Fibroblast of the conjunctiva (primary cell): ENCODE measurements around the gene QTRT2.

Experiments
- DNase-seq: peaks from one replicate; pipeline ENCODE4 v3.0.0-alpha.2; 2010; ENCODE audit warnings: low read depth

Gene QTRT2

DNA sequence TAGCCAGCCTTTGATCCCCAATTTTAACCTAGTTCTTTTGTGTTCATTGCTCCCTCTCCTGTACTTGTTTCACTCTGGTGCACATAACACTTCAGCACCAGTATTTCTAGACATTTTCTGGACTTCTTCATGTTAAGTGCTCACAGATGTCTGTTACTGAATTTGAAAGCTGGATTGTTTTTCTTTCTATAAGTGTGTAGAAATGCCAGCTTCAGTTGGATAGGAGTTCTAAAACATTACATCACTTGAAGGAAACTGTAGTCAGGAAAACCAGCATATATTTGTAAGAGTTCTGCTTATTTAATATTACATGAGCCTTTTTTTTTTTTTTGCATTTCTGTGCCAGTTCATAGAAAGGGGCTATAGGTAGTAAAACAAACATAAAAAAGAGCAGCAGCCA is 21.6 kb downstream of the QTRT2 start:
- DNase-seq: peak; percentile 35

DNA sequence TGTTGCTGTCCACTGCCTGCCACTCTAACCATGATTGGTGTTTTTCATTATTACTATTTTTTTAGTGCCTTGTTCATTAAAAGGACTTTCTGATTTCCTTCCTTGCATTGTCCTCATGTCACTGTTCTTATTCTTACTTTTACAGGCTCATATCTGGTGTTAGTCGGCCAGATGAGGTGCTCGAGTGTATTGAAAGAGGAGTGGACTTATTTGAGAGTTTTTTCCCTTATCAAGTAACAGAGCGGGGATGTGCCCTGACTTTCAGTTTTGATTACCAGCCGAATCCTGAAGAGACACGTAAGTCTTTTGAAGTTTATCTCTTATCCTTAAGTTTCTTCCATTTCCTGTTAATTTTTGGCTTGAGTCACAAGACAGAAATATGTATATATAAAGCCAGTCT is 23.2 kb downstream of the QTRT2 start:
- no peak for DNase-seq

DNA sequence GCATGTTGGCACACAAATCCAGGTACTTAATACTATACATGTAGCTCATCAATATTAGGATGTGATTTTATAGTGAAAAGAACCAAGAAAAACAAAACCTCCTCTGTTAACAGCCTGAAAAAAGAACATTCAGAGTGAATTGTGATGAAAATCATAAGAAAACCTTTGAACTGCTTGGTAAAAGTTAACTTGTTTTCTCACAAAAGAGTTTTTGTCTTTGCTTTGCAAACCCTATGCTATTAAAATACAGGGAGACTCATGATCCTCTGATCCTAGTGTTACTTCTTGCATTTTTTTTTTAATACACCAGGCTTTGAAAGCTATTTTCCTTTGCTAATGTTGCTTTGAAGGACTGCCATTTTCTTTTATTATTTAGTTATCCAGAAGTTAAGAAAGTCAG is 23.7 kb downstream of the QTRT2 start:
- no peak for DNase-seq

DNA sequence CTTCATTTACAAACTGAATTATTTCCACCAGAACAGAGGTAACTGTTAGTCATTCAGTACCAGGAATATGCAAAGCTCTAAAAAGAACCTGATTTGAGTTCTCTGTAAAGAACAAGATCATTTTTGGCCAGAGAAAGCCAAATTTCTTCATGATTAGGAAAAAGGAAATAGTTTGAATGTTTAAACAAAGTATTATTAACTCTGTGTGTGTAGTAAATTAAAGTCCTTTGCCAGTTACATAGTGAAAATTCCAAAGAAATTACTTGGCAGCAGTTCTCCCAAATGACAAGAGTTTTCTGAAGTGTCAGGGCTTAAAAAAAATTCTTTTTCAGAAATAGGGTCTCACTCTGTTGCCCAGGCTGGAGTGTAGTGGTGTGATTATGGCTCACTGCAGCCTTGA is 24.5 kb downstream of the QTRT2 start:
- DNase-seq: no peak

DNA sequence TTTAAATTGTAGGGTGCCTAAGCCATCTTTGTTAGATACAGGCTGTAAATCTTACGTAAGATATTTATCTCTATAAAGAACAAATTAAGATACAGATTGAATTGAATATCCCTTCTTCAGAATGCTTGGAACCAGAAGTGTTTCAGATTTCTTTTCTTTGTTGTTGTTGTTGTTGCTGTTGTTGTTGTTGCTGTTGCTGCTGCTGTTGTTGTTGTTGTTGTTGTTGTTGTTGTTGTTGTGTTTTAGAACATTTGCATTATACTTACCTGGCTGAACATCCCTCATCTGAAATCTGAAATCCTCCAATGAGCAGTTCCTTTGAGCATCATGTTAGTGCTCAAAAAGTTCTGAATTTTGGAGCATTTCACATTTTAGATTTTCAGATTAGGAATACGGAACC is 26.6 kb downstream of the QTRT2 start:
- DNase-seq: no peak

DNA sequence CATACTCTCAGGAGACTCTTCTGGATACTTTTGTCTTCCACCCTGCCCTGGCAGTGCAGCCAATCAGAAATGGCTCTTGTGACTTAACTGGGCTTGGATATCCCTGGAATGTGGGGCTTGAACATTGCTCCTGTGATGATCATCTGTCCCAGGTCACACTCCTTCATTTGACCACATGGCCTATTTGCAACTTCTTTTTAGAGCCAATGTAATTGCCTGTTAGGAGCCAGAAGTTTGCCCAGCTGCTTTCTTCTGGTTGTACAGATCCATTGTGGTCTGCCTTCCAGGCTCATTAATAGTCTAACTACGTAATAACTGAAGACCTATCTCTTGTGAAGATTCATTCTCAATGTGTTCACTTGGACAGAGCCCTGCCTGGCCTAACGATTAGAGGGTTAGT is 29.8 kb downstream of the QTRT2 start:
- DNase-seq: no peak

DNA sequence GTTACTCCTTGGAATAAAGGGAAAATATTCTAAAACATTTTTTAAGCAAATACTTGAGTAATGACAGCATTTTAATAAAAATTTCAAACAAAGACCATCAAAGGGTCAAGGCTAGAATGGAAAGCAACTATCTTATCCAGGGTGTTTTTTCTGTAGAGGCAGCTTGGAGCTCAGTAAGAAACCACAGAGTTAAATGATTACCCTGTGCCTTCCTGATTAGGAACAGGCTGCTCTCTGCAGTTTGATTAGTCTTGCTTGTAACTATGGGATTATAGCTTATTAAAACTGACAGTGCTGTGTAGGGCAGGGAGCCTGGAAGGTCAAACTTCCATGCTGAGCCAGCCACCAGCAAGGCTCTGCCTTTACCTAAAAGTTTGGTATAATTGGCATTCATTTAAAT is 33.1 kb downstream of the QTRT2 start:
- no peak for DNase-seq

DNA sequence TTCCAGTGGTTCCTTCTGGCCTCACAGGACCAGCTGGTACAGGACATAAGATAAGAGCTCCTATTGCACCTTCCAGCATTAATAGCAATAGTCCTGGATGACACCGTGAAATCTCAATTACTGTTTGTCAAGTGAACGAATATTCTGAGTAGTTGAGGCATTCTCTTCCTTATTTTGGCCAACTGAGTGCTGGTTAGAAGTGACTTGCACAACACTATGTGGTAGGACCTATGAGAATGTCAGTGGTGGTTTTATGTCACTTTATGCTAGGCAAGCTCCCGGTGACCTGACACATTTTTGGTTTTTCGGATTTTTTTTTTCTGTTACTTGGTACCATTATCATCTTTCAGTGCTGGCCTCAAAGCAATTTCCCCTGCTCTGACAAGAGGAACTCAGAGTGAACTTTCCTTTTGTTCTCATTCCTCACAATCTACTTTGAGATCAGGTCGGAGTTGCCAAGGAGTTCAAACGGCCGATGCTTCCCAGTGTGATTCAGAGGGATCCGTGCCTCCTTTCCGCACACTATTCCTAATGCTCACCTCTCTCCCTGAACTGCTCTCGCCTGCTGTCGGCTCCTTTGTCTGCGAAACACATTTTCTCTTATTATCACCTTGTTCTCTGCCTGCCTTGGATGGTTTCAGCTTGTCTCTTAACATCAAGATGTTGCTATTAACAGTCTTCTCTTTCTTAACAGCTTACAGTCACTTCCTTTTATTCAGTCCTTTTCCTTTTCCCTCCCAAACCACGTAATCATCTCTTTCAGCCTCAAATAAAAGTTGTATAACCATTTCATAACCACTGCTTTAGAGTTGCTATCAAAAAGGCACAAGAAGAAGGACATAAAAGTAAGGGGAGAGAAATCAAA is 35.8 kb downstream of the QTRT2 start:
- DNase-seq: no peak

DNA sequence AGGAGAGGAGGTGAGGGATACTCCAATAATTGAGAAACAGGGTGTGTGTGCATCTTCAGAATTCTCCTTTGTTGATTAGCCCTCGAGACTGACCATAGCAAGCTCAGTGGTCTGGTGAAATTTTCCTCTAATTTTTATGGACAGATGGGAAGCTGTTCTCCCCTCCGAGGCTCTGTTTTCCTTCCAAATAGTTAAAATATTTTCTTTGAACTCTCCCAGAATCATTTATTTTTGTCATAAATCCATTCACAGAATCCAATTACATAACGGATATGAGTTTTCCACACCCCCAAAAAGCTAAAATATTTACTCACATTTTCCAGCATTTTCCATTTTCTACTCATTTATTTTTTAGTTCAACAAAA is 36.5 kb downstream of the QTRT2 start:
- no peak for DNase-seq

DNA sequence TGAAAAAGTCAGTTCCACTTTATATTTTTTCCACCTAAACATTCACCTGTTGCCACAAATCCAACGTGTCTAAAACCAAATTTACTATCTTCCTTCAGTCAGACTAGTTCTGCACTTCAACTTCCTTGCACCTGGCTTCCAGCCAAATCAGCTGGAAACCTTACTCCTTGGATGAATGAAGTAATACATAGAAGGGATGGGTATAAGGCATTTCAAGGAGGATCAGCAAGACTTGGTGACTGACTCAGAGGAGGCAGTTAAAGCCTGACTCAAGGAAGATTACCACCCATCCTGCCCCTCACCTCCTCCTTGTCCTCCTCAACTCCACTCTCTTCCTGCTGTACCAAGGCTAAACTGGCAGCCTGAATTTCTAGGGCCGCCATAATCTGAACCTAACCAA is 37.1 kb downstream of the QTRT2 start:
- peak; percentile 49 for DNase-seq

DNA sequence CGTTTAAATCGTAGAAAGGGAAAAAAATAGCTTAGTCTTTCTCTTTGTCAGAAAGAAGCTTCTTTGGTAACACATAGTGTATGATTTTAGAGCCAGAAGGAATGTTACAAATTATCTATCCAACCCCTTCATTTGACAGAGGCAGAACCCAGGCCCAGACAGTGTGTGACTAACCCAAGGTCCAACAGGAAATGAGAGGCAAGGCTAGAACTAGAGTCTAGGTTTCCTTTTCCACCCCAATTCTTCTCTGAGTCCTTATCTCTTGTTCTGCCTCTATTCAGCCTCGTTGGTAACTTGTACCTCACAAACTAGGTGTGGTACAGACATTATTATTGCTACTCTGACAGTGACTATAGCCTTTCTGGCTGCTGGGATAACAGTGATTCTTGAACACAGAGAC is 39.3 kb downstream of the QTRT2 start:
- DNase-seq: no peak

DNA sequence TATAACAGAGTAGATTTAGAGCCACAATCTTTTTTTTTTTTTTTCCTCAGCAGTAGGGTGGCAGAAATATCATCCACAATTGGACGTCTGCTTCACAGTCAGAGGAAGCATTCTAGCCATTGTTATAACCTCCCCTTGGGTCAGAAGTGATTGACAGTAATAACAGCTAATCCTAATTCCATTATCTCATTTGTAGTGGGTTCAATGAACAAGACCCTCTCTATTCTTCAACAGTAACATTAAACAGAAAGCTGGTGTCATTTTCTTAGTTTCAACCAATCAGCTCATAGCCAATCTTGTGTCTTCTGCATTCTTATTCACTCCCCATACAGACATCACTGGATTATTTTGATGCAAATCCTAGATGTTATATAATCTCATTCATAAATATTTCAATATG is 44.6 kb downstream of the QTRT2 start:
- DNase-seq: no peak

DNA sequence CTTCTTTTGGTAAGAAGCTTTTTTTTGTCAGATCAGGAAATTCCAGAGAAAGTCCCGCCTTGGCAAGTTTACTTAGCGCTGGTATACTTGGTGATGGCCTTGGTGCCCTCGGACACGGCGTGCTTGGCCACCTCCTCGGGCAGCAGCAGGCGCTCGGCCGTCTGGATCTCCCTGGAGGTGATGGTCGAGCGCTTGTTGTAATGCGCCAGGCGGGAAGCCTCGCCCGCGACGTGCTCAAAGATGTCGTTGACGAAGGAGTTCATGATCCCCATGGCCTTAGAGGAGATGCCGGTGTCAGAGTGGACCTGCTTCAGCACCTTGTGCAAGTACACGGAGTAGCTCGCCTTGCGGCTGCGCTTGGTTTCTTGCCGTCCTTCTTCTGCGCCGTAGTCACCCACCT is 46.6 kb downstream of the QTRT2 start:
- no peak for DNase-seq

DNA sequence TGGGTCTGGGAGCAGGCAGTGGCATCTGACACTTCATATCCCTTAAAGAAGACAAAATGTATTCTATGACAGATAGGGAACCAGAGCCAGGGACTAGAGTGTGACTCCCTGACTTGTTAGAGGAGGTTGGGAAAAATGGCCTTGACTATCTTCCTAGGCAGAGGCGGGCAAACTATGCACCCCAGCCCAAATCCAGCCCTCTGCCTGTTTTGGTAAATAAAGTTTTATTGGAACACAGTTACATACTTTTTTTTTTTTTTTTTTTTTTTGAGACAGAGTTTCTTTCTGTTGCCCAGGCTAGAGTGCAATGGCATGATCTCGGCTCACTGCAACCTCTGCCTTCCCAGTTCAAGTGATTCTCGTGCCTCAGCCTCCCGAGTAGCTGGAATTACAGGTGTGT is 47.3 kb downstream of the QTRT2 start:
- DNase-seq: no peak

DNA sequence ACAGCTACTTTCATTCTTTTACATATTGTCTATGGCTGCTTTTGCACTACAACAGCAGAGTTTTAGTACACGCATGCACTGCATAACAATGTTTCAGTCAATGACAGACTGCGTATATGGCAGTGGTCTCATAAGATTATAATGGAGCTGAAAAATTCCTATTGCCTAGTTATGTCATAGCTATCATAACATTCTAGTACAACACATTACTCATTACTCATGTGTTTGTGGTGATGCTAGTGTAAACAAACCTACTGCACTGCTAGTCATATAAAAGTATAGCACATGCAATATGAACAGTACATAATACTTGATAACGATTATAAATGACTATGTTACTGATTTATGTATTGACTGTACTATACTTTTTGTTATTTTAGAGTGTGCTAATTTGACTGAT is 47.9 kb downstream of the QTRT2 start:
- no peak for DNase-seq

DNA sequence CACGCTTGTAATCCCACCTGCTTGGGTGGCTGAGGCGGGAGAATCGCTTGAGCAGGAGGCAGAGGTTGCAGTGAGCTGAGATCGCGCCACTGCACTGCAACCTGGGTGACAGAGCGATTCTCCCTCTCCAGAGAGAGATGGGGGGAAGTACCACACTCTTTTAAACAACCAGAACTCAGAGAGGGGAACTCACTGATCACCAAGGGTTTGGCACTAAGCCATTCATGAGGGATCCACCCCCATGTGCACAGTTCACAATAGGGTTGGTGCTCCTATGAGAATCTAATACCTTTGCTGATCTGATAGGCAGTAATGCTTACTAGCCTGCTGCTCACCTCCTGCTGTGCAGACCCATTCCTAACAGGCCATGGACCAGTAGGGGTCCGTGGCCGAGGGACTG is 51.6 kb downstream of the QTRT2 start:
- no peak for DNase-seq

DNA sequence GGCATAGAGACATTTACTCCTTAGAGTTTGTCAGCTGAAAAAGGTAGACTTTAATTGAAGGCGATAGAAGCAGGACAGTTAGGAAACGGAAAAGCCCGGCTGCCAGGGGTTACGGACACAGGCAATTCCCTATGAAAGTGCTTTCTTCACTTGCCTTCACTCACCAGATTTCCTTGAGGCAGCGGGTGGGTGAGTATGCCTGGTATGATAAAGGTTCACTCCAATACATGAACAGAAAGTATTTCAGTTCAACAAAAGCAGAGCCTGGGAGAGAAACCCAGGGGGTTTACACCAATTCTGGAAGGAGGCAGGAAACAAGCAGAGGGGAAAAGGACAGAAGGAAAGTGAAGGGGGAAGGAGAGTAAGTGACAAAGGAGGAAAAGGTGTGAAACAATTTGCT is 53.9 kb downstream of the QTRT2 start:
- DNase-seq: no peak

DNA sequence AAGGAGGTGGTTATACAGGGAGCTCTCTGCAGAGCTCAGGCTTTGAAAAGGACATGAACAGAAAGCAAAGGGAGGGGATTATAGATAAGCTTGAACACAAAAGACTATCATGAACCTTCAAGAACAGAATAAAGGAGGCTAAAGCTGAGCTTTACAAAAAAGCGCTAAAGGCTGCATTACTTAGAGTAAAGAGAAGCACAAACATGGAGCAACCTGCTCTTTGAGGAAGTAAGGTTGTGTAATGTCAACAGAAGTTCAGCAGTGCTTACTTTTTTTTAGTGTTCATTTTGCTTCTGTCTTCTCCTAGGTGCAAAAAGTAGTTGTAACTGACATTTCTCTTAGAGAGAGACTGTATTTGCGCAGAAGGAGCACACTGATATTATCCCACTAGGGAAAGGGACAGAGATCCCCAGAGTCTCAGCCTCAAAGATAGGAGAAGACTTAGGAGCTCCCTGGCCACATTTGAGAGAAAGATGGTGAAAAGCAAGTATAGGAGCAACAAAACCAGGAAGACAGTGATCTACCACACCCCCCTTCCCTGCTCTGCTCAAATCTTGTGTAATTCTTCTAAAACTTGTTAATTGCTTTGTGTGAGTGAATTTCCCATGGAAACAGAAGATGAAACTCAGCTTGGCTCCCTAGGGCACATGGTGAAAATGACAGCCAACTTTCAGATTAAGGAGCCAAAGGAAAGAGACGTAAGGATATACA is 54.7 kb downstream of the QTRT2 start:
- DNase-seq: no peak

DNA sequence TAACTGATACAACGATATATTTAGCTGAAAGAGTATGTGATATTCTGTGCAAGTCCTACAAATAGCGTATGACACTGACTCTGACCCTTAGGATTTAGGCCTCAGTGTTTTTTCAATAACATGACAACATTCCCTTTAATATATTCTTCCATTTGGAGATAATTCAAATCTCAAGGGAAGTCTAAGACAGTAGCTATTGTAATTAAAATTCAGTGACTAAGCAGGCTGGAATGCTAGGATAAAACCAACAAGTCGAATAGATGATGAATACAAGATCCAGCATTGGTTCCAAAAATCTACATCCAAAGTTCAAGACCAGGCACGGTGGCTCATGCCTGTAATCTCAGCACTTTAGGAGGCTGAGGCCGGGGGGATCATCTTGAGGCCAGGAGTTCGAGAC is 56.2 kb downstream of the QTRT2 start:
- no peak for DNase-seq

DNA sequence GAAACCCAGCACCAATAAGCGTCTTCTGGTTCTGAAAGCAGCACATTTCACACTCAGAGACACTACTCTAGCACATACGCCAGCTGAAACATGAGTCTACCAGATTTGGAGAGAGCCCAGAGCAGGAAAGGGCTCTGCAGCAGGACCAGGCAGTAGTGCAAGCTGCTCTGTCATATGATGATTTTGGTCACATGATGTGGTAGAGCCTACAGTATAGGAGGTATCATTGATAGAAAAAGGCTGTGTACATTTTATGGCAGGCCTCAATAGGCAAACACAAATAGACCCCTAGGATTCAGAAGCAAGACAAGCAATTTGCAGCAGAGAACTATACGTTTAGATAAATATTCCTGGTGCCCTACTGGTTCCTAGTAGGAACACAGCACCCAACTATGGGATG is 58.2 kb downstream of the QTRT2 start:
- DNase-seq: no peak

DNA sequence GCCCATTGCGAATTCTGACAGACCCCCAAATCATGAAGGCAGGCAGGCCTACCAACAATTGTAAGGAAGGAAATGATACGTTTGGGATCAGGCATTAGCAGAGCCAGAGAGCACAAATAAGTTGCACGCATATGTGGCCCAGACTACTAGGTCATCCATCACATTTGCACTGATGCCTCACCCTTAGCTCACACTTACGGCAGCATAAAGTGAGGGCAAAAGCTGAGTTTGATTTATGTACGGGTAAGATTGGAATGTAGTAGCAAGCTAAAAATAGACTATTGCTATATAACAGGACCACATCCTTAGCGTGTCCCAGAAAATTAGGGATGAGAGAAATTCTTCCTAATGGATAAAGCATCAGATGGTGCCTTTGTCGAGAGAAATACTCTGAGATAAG is 58.6 kb downstream of the QTRT2 start:
- DNase-seq: no peak

DNA sequence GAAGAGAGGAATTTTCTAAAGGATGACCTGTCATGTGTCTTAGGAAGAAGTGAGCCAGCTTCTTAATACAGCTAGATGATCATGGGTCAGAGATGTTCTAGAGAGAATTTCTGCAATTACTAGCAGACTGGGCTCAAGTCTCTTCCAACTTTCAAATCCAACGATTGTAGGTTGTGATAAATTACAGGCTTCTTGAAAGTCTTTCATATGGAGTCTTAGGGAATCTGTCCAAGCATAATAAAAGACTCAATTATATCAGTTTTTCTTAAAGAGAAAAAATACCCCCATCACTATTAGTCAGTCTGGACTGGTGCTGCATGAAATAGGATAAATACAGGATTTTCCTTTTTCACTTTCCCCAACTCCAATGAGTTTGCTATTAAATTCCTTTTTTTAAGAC is 63.2 kb downstream of the QTRT2 start:
- DNase-seq: no peak

DNA sequence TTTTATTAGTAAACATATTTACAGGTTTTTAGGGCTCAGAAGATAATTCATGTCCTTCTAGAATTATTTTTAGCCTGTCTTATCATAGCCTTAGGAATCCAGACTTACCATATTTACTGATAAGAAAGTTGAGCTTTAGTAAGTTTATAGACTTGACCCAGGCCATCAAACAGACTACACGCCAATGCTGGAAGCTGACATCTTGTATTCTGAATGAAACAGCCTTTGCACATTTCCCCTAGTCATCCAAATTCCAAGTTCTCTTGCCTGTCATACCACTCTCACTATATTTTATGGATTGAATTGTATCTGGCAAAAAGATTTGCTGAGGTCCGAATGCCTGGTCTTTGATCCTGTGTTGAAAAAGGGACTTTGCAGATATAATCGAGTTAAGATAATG is 63.7 kb downstream of the QTRT2 start:
- DNase-seq: no peak
